Measurements from ENCODE around the gene NKAIN2.

The NKAIN2 gene

DNA sequence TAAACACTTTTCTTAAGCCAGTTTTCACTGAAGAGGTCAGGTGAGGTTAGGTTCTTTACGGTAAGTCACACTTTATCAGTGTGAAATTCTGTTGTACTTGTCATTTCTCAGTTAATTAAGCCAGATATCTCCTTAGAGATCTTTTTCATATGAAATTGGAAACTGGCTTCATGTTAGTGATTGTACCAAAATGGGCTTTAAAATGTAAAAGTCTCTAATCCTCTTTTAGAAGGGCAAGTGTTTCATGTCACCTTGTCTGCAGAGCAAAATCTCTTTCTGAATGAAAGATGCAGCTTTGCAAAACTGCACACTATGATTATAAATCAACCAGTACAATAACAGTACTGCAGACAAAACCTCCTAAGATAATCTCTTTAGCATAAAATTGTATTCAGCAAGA lies 949.3 kb downstream of the NKAIN2 start:
- no peak for DNase-seq (ENCODE audit: low read depth)
- Histone ChIP-seq H3K4me3 (ENCODE audit: low read length) (no peak overlapping the region), H3K4me1 (ENCODE audit: control insufficient read depth, insufficient read depth, low read length) (no peaks in the 10 kb centered on the region), H3K9me3 (ENCODE audit: control insufficient read depth, low read length) (no peaks in the 10 kb centered on the region), H3K9ac (ENCODE audit: low read length) (no peak overlapping the region), H3K36me3 (ENCODE audit: control insufficient read depth, insufficient read depth, low read length, severe bottlenecking) (no peaks in the 10 kb centered on the region), H3K27me3 (replicated peaks; ENCODE audit: control insufficient read depth, insufficient read depth, low read length) (no peaks in the 10 kb centered on the region)

DNA sequence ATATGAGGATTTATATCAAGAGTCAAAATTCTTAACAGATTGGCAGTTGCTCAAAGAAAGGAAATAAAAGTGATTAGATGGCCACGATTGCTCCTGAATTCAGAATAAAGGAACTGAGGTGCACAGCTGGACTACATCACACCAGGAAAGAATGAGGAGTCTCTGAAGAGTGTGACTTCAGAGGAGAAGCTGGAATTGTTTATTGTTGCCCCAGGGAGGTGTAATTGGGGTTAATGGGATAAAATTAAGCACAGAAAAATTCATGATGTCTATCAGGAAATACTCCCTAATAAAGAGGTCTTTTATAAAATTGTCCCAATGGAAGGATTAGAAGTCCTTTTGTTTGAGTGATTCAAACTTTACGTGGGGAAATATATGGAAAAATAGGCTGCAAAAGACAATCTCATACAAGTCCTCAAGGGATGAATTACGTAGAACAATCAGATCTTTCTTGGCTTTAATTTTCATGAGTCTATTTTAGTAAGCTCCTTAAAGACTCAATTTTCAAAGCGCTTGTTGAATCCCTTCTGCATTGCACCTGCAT lies 950.0 kb downstream of the NKAIN2 start:
- no peak for DNase-seq (ENCODE audit: low read depth)
- Histone ChIP-seq H3K4me1 (ENCODE audit: control insufficient read depth, insufficient read depth, low read length) (no peaks in the 10 kb centered on the region), H3K4me3 (ENCODE audit: low read length) (no peak overlapping the region), H3K9me3 (ENCODE audit: control insufficient read depth, low read length) (no peaks in the 10 kb centered on the region), H3K36me3 (ENCODE audit: control insufficient read depth, insufficient read depth, low read length, severe bottlenecking) (no peaks in the 10 kb centered on the region), H3K9ac (ENCODE audit: low read length) (no peak overlapping the region), H3K27me3 (replicated peaks; ENCODE audit: control insufficient read depth, insufficient read depth, low read length) (no peaks in the 10 kb centered on the region)

DNA sequence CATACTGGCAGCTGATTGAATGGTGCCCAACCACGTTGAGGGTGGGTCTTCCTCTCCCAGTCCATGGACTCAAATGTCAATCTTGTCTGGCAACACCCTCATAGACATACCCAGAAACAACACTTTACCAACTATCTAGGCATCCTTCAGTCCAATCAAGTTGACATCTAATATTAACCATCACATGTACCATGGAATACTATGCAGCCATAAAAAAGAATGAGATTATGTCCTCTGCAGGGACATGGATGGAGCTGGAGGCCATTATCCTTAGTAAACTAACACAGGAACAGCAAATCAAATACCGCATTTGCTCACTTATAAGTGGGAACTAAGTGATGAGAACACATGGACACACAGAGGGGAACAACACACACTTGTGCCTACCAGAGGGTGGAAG lies 951.7 kb downstream of the NKAIN2 start:
- Histone ChIP-seq H3K9ac (ENCODE audit: low read length) (no peak overlapping the region), H3K9me3 (ENCODE audit: control insufficient read depth, low read length) (no peaks in the 10 kb centered on the region), H3K27me3 (replicated peaks; ENCODE audit: control insufficient read depth, insufficient read depth, low read length) (no peaks in the 10 kb centered on the region), H3K36me3 (ENCODE audit: control insufficient read depth, insufficient read depth, low read length, severe bottlenecking) (no peaks in the 10 kb centered on the region), H3K4me3 (ENCODE audit: low read length) (no peak overlapping the region), H3K4me1 (ENCODE audit: control insufficient read depth, insufficient read depth, low read length) (no peaks in the 10 kb centered on the region)
- no peak for DNase-seq (ENCODE audit: low read depth)

DNA sequence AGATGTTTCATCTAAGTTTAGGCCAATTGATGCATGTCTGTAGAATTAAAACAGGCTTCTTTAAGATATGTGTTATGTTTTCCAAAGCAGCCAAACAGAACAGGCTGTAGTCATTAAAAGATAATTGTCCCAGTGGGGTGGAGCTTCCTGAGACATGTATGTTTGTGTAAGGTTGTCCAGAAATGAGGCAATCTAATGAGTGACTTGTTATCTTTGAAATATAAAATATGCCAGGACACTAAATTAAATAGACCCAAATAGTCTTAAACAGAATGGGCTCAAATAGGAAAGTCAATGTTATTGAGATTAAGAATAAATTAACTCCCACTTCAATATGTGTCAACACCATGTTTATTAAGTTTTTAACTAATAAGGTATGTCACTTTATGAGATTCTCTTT lies 953.9 kb downstream of the NKAIN2 start:
- no peak overlapping the region for H3K4me3 ChIP-seq (ENCODE audit: low read length)
- no peak for DNase-seq (ENCODE audit: low read depth)
- H3K4me1 ChIP-seq (ENCODE audit: control insufficient read depth, insufficient read depth, low read length), result no peaks in the 10 kb centered on the region
- no peaks in the 10 kb centered on the region for H3K27me3 ChIP-seq (replicated peaks; ENCODE audit: control insufficient read depth, insufficient read depth, low read length)
- no peak overlapping the region for H3K9ac ChIP-seq (ENCODE audit: low read length)
- no peaks in the 10 kb centered on the region for H3K36me3 ChIP-seq (ENCODE audit: control insufficient read depth, insufficient read depth, low read length, severe bottlenecking)
- H3K9me3 ChIP-seq (ENCODE audit: control insufficient read depth, low read length), result no peaks in the 10 kb centered on the region

DNA sequence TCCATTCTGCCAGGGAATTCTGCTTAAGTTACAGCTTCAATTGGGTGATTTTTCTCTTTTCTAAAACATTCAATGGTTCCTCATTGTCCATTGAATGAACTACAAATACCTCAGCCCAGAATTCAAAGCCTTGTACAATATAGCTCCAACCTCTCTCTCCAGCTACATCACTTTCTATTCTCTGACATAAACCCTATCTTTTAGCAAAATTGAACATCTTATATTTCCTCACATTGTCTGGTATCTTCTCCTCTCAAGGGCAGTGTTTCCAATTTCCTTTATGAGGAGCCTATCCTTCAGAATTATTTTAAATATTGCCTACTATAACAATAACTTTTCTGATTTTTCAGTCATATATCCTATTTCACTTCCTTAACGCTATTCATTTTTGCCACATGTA lies 955.0 kb downstream of the NKAIN2 start:
- no peaks in the 10 kb centered on the region for H3K36me3 ChIP-seq (ENCODE audit: control insufficient read depth, insufficient read depth, low read length, severe bottlenecking)
- DNase-seq (ENCODE audit: low read depth), result no peak

GRCh38 chr6:124765280-124765679 lies 961.6 kb downstream of the NKAIN2 start:
- Histone ChIP-seq H3K9ac (ENCODE audit: low read length) (no peak overlapping the region), H3K4me3 (ENCODE audit: low read length) (no peak overlapping the region), H3K4me1 (ENCODE audit: control insufficient read depth, insufficient read depth, low read length) (no peaks in the 10 kb centered on the region), H3K36me3 (ENCODE audit: control insufficient read depth, insufficient read depth, low read length, severe bottlenecking) (no peaks in the 10 kb centered on the region), H3K9me3 (ENCODE audit: control insufficient read depth, low read length) (no peaks in the 10 kb centered on the region), H3K27me3 (replicated peaks; ENCODE audit: control insufficient read depth, insufficient read depth, low read length) (no peaks in the 10 kb centered on the region)
- no peak for DNase-seq (ENCODE audit: low read depth)

More for the DNA sequence above, 955.0 kb downstream of the NKAIN2 start:
- H3K9ac ChIP-seq (ENCODE audit: low read length), result no peak overlapping the region
- no peaks in the 10 kb centered on the region for H3K9me3 ChIP-seq (ENCODE audit: control insufficient read depth, low read length)
- no peak overlapping the region for H3K4me3 ChIP-seq (ENCODE audit: low read length)
- no peaks in the 10 kb centered on the region for H3K4me1 ChIP-seq (ENCODE audit: control insufficient read depth, insufficient read depth, low read length)
- H3K27me3 ChIP-seq (replicated peaks; ENCODE audit: control insufficient read depth, insufficient read depth, low read length), result no peaks in the 10 kb centered on the region

DNA sequence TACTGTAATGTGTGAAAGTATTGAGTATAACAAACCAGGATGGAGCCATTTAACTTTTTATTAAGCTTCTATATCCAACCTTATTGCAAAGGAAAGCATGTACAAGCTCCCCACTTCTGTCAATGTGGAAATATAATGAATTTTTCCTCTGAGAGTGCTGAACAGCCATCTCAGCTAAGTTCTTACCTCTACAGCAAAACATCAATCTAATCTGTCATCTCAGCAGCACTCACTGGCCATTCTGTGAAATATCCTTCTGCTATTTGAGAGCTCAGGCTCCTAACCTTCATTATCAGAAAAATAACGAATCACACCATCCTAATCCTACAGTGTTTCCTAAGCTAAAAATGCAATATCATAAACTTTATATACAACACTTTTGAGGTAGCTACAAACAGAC lies 964.6 kb downstream of the NKAIN2 start:
- no peaks in the 10 kb centered on the region for H3K27me3 ChIP-seq (replicated peaks; ENCODE audit: control insufficient read depth, insufficient read depth, low read length)
- H3K4me3 ChIP-seq (ENCODE audit: low read length), result no peak overlapping the region
- no peaks in the 10 kb centered on the region for H3K4me1 ChIP-seq (ENCODE audit: control insufficient read depth, insufficient read depth, low read length)
- no peak for DNase-seq (ENCODE audit: low read depth)
- H3K36me3 ChIP-seq (ENCODE audit: control insufficient read depth, insufficient read depth, low read length, severe bottlenecking), result no peaks in the 10 kb centered on the region
- H3K9me3 ChIP-seq (ENCODE audit: control insufficient read depth, low read length), result no peaks in the 10 kb centered on the region
- H3K9ac ChIP-seq (ENCODE audit: low read length), result no peak overlapping the region

DNA sequence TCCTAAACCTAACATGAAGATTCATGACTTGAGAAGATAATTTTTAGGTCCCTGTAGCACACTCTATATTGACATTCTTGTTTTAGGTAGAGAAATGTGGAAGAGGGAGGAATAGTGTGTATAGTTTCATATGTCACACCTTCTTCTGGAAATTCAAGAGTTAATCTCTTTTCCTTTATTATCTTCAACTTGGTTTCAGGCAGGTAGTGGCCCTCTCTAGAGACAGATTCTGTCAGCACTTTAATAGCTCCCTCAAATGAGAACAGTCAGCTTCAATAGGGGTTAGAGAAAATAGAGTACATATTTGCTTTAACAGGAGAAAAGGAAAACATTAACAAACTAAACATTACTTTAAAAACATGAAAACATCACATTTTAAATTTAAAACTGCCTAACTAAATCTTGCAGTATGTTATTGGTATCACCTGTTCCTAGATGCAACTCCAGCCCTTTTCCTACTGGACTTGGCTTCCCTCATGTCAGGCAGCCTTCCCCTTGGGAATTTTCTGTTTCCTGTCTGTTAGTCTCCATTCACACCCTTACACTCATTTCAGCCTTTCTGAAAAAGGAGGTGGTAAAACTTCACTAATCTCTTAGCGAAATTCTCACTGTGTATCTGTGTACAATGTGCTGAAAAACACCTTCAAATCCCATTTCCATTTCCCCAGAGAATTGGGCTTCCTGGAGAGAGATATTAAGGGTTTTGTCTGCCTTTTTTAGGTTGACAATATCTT lies 966.3 kb downstream of the NKAIN2 start:
- no peaks in the 10 kb centered on the region for H3K27me3 ChIP-seq (replicated peaks; ENCODE audit: control insufficient read depth, insufficient read depth, low read length)
- H3K9ac ChIP-seq (ENCODE audit: low read length), result no peak overlapping the region
- H3K9me3 ChIP-seq (ENCODE audit: control insufficient read depth, low read length), result no peaks in the 10 kb centered on the region
- H3K36me3 ChIP-seq (ENCODE audit: control insufficient read depth, insufficient read depth, low read length, severe bottlenecking), result no peaks in the 10 kb centered on the region
- H3K4me3 ChIP-seq (ENCODE audit: low read length), result no peak overlapping the region
- DNase-seq (ENCODE audit: low read depth), result no peak
- H3K4me1 ChIP-seq (ENCODE audit: control insufficient read depth, insufficient read depth, low read length), result no peaks in the 10 kb centered on the region

DNA sequence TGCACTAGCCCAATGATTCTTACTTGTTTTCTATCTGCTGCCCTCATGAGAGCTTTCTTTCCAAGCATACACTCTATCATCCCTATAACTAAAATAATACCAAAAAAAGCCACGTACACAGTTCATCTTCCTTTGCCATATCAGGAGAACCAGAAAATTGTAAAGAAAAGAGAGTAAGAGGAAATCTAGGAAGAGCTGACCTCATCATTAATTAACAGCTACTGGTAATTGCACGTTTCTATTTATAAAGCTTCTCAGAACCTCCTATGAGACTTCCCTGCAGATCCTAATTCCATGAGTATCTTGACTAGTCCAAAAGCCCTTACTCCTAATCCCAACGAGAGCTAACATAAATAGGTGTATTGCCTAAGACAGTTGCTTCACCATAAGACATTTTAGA lies 967.1 kb downstream of the NKAIN2 start:
- no peaks in the 10 kb centered on the region for H3K36me3 ChIP-seq (ENCODE audit: control insufficient read depth, insufficient read depth, low read length, severe bottlenecking)
- H3K9me3 ChIP-seq (ENCODE audit: control insufficient read depth, low read length), result no peaks in the 10 kb centered on the region
- no peaks in the 10 kb centered on the region for H3K4me1 ChIP-seq (ENCODE audit: control insufficient read depth, insufficient read depth, low read length)
- DNase-seq (ENCODE audit: low read depth), result no peak
- H3K27me3 ChIP-seq (replicated peaks; ENCODE audit: control insufficient read depth, insufficient read depth, low read length), result no peaks in the 10 kb centered on the region
- H3K9ac ChIP-seq (ENCODE audit: low read length), result no peak overlapping the region
- no peak overlapping the region for H3K4me3 ChIP-seq (ENCODE audit: low read length)

GRCh38 chr6:124772733-124773319 lies 969.2 kb downstream of the NKAIN2 start:
- no peaks in the 10 kb centered on the region for H3K27me3 ChIP-seq (replicated peaks; ENCODE audit: control insufficient read depth, insufficient read depth, low read length)
- no peak overlapping the region for H3K9ac ChIP-seq (ENCODE audit: low read length)
- no peaks in the 10 kb centered on the region for H3K36me3 ChIP-seq (ENCODE audit: control insufficient read depth, insufficient read depth, low read length, severe bottlenecking)
- DNase-seq (ENCODE audit: low read depth), result no peak
- H3K9me3 ChIP-seq (ENCODE audit: control insufficient read depth, low read length), result no peaks in the 10 kb centered on the region
- H3K4me1 ChIP-seq (ENCODE audit: control insufficient read depth, insufficient read depth, low read length), result no peaks in the 10 kb centered on the region
- H3K4me3 ChIP-seq (ENCODE audit: low read length), result no peak overlapping the region

GRCh38 chr6:124775121-124775520 lies 971.5 kb downstream of the NKAIN2 start:
- no peaks in the 10 kb centered on the region for H3K4me1 ChIP-seq (ENCODE audit: control insufficient read depth, insufficient read depth, low read length)

More at GRCh38 chr6:124775121-124775520, 971.5 kb downstream of the NKAIN2 start:
- Histone ChIP-seq H3K4me3 (ENCODE audit: low read length) (no peak overlapping the region), H3K27me3 (replicated peaks; ENCODE audit: control insufficient read depth, insufficient read depth, low read length) (no peaks in the 10 kb centered on the region), H3K9me3 (ENCODE audit: control insufficient read depth, low read length) (no peaks in the 10 kb centered on the region), H3K9ac (ENCODE audit: low read length) (no peak overlapping the region), H3K36me3 (ENCODE audit: control insufficient read depth, insufficient read depth, low read length, severe bottlenecking) (no peaks in the 10 kb centered on the region)
- no peak for DNase-seq (ENCODE audit: low read depth)
